ENCODE results near the gene CTNNA3. TPM values are rescaled to one million over a fixed set of nuclear protein-coding genes. Genes with fewer than 3 reads are reported as not detected.

The CTNNA3 gene
- total and polyA plus RNA-seq, 5 experiments from 2014 or later, result not detected

DNA sequence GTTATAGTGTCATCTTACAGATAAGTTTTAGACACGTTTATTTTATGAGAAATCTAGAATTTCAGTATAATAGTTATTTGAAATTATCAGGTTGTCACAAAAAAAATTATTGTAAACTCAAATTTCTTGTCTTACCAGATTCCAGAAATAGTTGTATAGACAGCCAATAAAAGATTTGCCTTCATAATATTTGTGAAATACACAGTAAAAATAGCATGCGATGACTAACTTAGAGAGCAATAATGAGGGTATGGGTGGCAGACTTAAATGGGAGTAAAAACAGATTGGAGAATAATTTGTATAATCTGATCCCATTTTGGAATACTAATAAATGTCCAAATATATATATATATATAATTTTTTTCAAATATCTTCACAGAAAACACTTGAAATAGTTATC lies 1457.7 kb downstream of the CTNNA3 start:
- Mint-ChIP-seq H3K27ac (no peak overlapping the region), H3K36me3 (no peaks in the 10 kb centered on the region), H3K4me3 (no peak overlapping the region), H3K27me3 (no peaks in the 10 kb centered on the region), H3K9me3 (peaks cover 0 to 4% (median 1%) of the 10 kb centered on the region in 9 donors), H3K4me1 (no peaks in the 10 kb centered on the region)
- ATAC-seq (no peak), DNase-seq (no peak)
- POLR2A ChIA-PET, result no interaction called here

GRCh38 chr10:66234872-66235271 lies 1461.1 kb downstream of the CTNNA3 start:
- DNase-seq (no peak), ATAC-seq (no peak)
- H3K9me3 Mint-ChIP-seq, result peaks cover 3 to 18% (median 8%) of the 10 kb centered on the region in 9 donors
- POLR2A ChIA-PET, result no interaction called here
- H3K4me1 Mint-ChIP-seq, result no peaks in the 10 kb centered on the region
- H3K4me3 Mint-ChIP-seq, result no peak overlapping the region
- H3K36me3 Mint-ChIP-seq, result peaks cover 0 to 6% (median 0%) of the 10 kb centered on the region in 3 donors
- no peak overlapping the region for H3K27ac Mint-ChIP-seq
- H3K27me3 Mint-ChIP-seq, result no peaks in the 10 kb centered on the region

DNA sequence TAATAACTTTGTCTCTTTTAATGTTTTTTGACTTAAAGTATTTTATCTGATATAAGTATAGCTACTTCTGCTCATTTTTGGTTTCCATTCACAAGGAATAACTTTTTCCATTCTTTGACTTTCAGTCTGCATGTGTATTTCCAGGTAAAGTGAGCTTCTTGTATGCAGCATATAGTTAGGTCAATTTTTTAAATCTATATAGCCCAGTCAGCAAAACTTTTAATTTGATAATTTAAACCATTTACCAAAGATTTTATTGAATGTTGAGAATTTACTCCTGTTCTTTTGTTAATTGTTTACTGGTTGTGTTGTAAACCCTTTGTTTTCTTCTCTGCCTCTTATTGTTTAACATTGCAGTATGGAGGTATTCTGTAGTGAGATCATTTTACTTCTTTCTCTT lies 1467.1 kb downstream of the CTNNA3 start:
- H3K27ac Mint-ChIP-seq, result no peak overlapping the region
- peaks cover 0 to 15% (median 0%) of the 10 kb centered on the region in 3 donors for H3K36me3 Mint-ChIP-seq
- peaks cover 12 to 41% (median 27%) of the 10 kb centered on the region in 9 donors for H3K9me3 Mint-ChIP-seq
- no peaks in the 10 kb centered on the region for H3K4me1 Mint-ChIP-seq
- H3K27me3 Mint-ChIP-seq, result no peaks in the 10 kb centered on the region
- DNase-seq, result no peak
- no peak for ATAC-seq
- H3K4me3 Mint-ChIP-seq, result no peak overlapping the region
- POLR2A ChIA-PET, result no interaction called here

DNA sequence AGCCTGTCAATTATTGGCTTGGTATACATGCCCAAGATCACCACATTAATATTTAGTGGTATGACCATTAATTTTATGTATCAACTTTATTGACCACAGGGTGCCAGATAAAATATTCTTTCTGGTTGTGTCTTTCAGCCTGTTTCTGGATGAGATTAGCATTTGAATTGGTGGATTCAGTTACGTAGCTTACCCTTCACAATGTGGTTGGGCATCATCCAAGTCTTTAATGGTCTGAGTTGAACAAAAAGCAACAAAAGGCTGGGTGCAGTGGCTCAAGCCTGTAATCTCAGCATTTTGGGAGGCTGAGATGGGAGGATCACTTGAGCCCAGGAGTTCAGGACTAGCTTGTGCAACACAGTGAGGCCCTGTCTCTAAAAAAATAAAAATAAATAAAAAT lies 1472.3 kb downstream of the CTNNA3 start:
- POLR2A ChIA-PET, result no interaction called here
- no peak overlapping the region for H3K4me3 Mint-ChIP-seq
- H3K27ac Mint-ChIP-seq, result no peak overlapping the region
- no peaks in the 10 kb centered on the region for H3K27me3 Mint-ChIP-seq
- ATAC-seq (no peak), DNase-seq (no peak)
- H3K4me1 Mint-ChIP-seq, result no peaks in the 10 kb centered on the region
- H3K9me3 Mint-ChIP-seq, result peaks cover 3 to 17% (median 11%) of the 10 kb centered on the region in 9 donors
- no peaks in the 10 kb centered on the region for H3K36me3 Mint-ChIP-seq

GRCh38 chr10:66222462-66223046 lies 1473.4 kb downstream of the CTNNA3 start:
- Mint-ChIP-seq H3K4me1 (no peaks in the 10 kb centered on the region), H3K36me3 (no peaks in the 10 kb centered on the region), H3K4me3 (no peak overlapping the region), H3K9me3 (peaks cover 0 to 16% (median 4%) of the 10 kb centered on the region in 9 donors), H3K27me3 (no peaks in the 10 kb centered on the region), H3K27ac (no peak overlapping the region)
- DNase-seq, result no peak
- ATAC-seq, result no peak
- POLR2A ChIA-PET, result no interaction called here

DNA sequence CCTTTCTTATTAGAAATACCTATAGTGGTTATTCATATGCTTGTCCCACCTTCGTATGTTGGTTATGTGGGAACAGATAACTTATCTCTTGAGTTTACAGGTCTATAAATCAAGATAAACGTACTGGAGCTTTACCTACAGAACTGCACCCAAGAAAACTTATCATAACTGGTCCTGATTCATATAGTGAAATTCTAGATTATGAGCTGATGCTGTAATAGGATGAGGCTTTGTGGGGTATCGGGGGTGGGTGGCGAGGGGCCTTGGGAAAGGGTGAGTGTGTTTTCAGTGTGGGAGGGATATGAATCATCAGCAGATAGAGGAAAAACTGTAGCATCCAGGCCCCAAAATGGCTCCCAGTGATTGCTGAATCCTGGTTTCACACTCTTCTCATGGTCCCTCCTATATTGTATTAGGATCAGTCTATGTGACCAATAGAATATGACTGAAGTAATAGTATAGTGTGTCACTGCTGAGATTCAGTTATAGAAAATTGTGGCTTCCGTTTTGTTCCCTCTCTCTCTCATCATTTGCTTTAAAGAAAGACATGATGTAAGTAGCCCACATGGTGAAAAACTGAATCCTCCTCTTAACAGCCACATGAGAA lies 1476.9 kb downstream of the CTNNA3 start:
- Mint-ChIP-seq H3K27ac (no peak overlapping the region), H3K4me3 (no peak overlapping the region), H3K36me3 (no peaks in the 10 kb centered on the region), H3K4me1 (no peaks in the 10 kb centered on the region), H3K27me3 (no peaks in the 10 kb centered on the region), H3K9me3 (peaks cover 0 to 21% (median 0%) of the 10 kb centered on the region in 9 donors)
- DNase-seq (no peak), ATAC-seq (no peak)
- POLR2A ChIA-PET, result no interaction called here

- POLR2A ChIA-PET, result no interaction called here
- ATAC-seq, result no peak
- DNase-seq, result no peak
- H3K36me3 Mint-ChIP-seq, result no peaks in the 10 kb centered on the region
- no peaks in the 10 kb centered on the region for H3K4me1 Mint-ChIP-seq
- no peak overlapping the region for H3K27ac Mint-ChIP-seq
- H3K27me3 Mint-ChIP-seq, result no peaks in the 10 kb centered on the region
- H3K9me3 Mint-ChIP-seq, result peaks cover 0 to 21% (median 0%) of the 10 kb centered on the region in 9 donors
- H3K4me3 Mint-ChIP-seq, result no peak overlapping the region
Measured at GRCh38 chr10:66218289-66218688, 1477.7 kb downstream of the CTNNA3 start.

GRCh38 chr10:66215920-66216319 lies 1480.1 kb downstream of the CTNNA3 start:
- ATAC-seq (no peak), DNase-seq (no peak)
- no peaks in the 10 kb centered on the region for H3K4me1 Mint-ChIP-seq
- no peaks in the 10 kb centered on the region for H3K36me3 Mint-ChIP-seq
- no peaks in the 10 kb centered on the region for H3K27me3 Mint-ChIP-seq
- H3K9me3 Mint-ChIP-seq, result peaks cover 0 to 21% (median 0%) of the 10 kb centered on the region in 9 donors
- H3K4me3 Mint-ChIP-seq, result no peak overlapping the region
- POLR2A ChIA-PET, result no interaction called here
- H3K27ac Mint-ChIP-seq, result no peak overlapping the region

- no peak overlapping the region for H3K4me3 Mint-ChIP-seq
- no peaks in the 10 kb centered on the region for H3K36me3 Mint-ChIP-seq
- POLR2A ChIA-PET, result no interaction called here
- ATAC-seq (no peak), DNase-seq (no peak)
- no peaks in the 10 kb centered on the region for H3K27me3 Mint-ChIP-seq
- H3K9me3 Mint-ChIP-seq, result peaks cover 0 to 21% (median 0%) of the 10 kb centered on the region in 9 donors
- H3K27ac Mint-ChIP-seq, result no peak overlapping the region
- no peaks in the 10 kb centered on the region for H3K4me1 Mint-ChIP-seq
Measured at GRCh38 chr10:66214721-66215404, 1481.1 kb downstream of the CTNNA3 start.

DNA sequence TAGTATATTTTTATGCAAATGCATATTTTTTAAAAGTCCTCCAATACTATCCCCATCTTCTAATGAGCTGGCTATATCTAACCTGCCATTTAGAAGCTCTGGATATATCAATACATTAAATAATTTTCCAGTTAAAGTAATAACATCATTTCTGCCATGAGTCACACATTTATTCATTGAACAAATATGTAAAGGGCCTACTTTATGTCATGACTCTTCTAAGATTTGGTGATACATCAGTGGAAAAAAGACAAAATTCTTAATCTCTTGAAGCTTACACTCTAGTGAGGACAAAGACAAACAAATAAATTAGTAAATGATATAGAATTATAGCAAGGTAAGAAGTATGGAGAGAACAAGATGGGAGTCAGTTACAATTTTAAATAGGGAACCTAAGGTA lies 1487.0 kb downstream of the CTNNA3 start:
- H3K4me3 Mint-ChIP-seq, result no peak overlapping the region
- no peaks in the 10 kb centered on the region for H3K27me3 Mint-ChIP-seq
- no peak overlapping the region for H3K27ac Mint-ChIP-seq
- no peak for DNase-seq
- no peaks in the 10 kb centered on the region for H3K9me3 Mint-ChIP-seq
- no peaks in the 10 kb centered on the region for H3K4me1 Mint-ChIP-seq
- no peak for ATAC-seq
- H3K36me3 Mint-ChIP-seq, result no peaks in the 10 kb centered on the region
- POLR2A ChIA-PET, result no interaction called here

DNA sequence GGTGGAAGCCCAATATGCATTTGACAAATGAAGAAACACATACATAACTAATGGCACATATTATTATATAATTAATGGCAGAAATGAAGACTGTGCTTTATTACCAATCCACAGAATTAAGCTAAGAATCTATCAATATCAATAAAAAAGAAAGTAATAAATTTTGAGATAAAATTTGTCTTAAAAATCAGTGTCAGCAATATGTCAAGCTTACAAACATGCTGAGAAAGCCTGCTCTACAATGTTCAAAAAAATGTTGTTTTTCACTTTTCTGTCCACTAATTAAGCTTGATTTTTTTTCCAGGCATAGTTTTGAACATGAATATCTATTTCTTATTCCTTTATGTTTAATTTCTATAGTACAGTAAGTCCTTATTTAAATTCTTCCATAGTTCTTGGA lies 1491.2 kb downstream of the CTNNA3 start:
- no peaks in the 10 kb centered on the region for H3K36me3 Mint-ChIP-seq
- H3K4me1 Mint-ChIP-seq, result no peaks in the 10 kb centered on the region
- no peak overlapping the region for H3K27ac Mint-ChIP-seq
- DNase-seq (no peak), ATAC-seq (no peak)
- no peaks in the 10 kb centered on the region for H3K9me3 Mint-ChIP-seq
- POLR2A ChIA-PET, result no interaction called here
- H3K27me3 Mint-ChIP-seq, result no peaks in the 10 kb centered on the region
- no peak overlapping the region for H3K4me3 Mint-ChIP-seq

DNA sequence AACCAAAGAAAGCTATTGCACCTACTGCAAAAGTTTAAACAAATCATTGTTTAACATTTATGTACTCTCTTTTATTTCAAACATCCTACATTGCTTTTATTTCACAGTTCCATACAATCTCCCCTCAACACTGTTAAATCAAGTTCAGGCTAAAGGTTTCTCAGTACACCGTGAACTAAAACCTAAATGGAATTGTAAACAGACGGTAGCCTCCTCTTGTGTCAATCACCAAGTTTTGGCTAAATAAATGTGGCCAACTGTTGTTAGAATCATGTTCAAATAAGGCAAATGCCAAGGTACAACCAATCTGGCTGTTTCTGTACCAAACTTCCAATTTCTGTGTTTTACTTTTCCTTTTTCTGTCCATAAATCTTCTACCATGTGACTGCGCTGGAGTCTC lies 1493.9 kb downstream of the CTNNA3 start:
- Mint-ChIP-seq H3K9me3 (no peaks in the 10 kb centered on the region), H3K27ac (no peak overlapping the region), H3K36me3 (no peaks in the 10 kb centered on the region), H3K4me3 (no peak overlapping the region), H3K27me3 (no peaks in the 10 kb centered on the region), H3K4me1 (no peaks in the 10 kb centered on the region)
- ATAC-seq (no peak), DNase-seq (no peak)
- POLR2A ChIA-PET, result no interaction called here

DNA sequence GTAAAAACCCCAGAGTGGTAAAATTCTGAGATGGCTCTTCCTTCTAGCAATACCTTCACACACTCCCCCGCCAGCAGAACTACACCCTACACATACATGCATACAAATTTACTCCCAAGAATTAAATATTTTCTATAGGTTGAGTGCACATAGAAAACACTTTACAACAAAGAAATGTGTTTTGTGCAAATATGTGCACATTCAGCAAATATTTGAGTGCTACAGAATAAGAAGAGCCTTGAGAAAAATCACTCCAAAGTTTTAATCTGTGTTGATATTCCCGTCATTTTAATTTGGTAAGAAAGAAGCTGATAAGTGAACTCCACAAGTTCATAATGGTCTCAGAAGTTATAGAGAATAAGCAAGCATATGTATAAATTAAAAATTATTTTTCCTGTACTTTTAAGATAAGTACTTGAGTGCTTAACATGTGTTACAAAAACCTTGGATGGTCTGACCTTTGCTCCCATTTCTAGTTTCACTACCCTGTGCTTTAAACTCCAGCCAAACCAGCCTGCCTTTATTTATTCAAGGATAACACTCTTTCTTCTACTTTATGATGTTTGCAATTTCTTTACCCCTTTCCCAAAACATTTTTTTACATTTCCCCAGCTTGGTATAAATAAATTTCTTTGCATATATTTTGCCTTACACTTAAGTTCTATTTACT lies 1503.7 kb downstream of the CTNNA3 start:
- POLR2A ChIA-PET, result no interaction called here
- no peaks in the 10 kb centered on the region for H3K36me3 Mint-ChIP-seq

More for the DNA sequence above, 1503.7 kb downstream of the CTNNA3 start:
- Mint-ChIP-seq H3K9me3 (no peaks in the 10 kb centered on the region), H3K4me1 (peaks cover 0 to 3% (median 1%) of the 10 kb centered on the region in 4 donors), H3K27me3 (no peaks in the 10 kb centered on the region), H3K27ac (no peak overlapping the region), H3K4me3 (no peak overlapping the region)
- DNase-seq (no peak), ATAC-seq (no peak)

Data from naive thymus-derived CD8-positive, alpha-beta T cell (primary cell).